GM10248 (cell line): ENCODE results near the gene BCORL1.

ENCODE experiments used
- CTCF ChIA-PET: fragments of 300-600 bp; sonication (Branson Sonifier 250); formaldehyde crosslinking; extraction: SDS; loops from one replicate; lab custom pipeline; 2021; ENCODE audit warnings: antibody characterized with exemption; lab: Yijun Ruan, JAX
- POLR2A ChIA-PET: fragments of 350-650 bp; sonication (Branson Sonifier 250); formaldehyde crosslinking; extraction: SDS; loops from one replicate; lab custom pipeline; 2020; ENCODE audit warnings: antibody characterized with exemption; lab: Yijun Ruan, JAX
- DNase-seq: peaks from one replicate; pipeline ENCODE4 v3.0.0; 2012; ENCODE audit errors: extremely low spot score
- CTCF ChIP-seq: IDR thresholded peaks from 2 replicates; pipeline ENCODE4 v1.5.1; 2012; ENCODE audit warnings: mild to moderate bottlenecking, low read depth; ENCODE audit errors: extremely low read depth, missing control alignments, control extremely low read depth

BCORL1 gene

GRCh38 chrX:130086447-130087206 is 104.2 kb downstream of the BCORL1 start:
- DNase-seq: peak; percentile 54
- ChIA-PET CTCF (interaction anchor here (1.0 to 2.2 kb wide), 9 partner anchors 9 to 90 kb away, joined by 3 to 9 read pairs (median 4); partner anchors contain the start of gene ELF4), POLR2A (no interaction called here)
- no peak for TF ChIP-seq CTCF

GRCh38 chrX:130090364-130090763 is 107.9 kb downstream of the BCORL1 start:
- CTCF ChIA-PET: interaction anchor here (0.6 kb wide), 1 partner anchor 30 kb away, joined by 3 read pairs; no protein-coding TSS in a partner anchor
- POLR2A ChIA-PET: no interaction called here
- no peak for TF ChIP-seq CTCF
- DNase-seq: no peak

DNA sequence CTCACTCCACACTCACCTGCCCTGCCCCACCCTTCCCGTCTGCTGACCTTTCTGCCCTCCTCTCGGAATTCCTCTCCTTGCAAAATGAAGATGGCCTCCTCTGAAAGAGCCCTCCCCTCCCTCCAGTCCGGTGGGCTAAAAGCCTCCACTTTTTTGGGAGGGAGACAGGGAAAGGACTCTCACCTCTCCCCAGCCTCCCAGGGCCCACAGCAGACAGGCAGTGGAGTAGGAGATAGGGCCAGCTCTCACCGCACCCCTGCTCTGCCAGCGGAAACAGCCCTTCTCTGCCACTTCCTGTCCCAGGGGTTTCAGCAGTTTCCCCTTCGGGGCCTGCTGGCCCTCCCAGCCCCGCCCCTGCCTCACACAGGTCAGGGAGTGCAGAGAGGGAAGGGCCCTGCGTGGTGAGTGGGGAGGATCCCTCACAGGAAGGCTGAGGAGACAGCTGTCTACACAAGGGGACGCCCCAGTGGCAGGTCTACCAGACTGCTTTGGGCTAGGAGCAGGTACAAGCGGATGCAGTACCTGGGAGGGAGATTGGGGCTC is 109.6 kb downstream of the BCORL1 start:
- peak; percentile 88 for DNase-seq
- ChIA-PET CTCF (interaction anchor here (1.0 to 1.6 kb wide), 2 partner anchors 13 to 27 kb away, joined by 3 to 5 read pairs; no protein-coding TSS in a partner anchor), POLR2A (interaction anchor here (0.7 kb wide), 1 partner anchor 27 kb away, joined by 5 read pairs; no protein-coding TSS in a partner anchor)
- peak; percentile 23 for TF ChIP-seq CTCF

- TF ChIP-seq CTCF: no peak
- DNase-seq: no peak
- ChIA-PET CTCF (interaction anchor here (1.6 kb wide), 1 partner anchor 14 kb away, joined by 5 read pairs; no protein-coding TSS in a partner anchor), POLR2A (no interaction called here)
Observed at GRCh38 chrX:130093271-130093670, 110.8 kb downstream of the BCORL1 start.

- POLR2A ChIA-PET: no interaction called here
- CTCF ChIA-PET: interaction anchor here (1.0 to 1.4 kb wide), 4 partner anchors 10 to 25 kb away, joined by 3 to 4 read pairs (median 4); no protein-coding TSS in a partner anchor
- no peak for TF ChIP-seq CTCF
Observed at GRCh38 chrX:130094696-130095095, 112.3 kb downstream of the BCORL1 start.

GRCh38 chrX:130095249-130096030 is 113.0 kb downstream of the BCORL1 start:
- ChIA-PET POLR2A (no interaction called here), CTCF (interaction anchor here (0.9 to 1.4 kb wide), 5 partner anchors 8 to 15 kb away, joined by 3 to 4 read pairs (median 4); no protein-coding TSS in a partner anchor)
- no peak for DNase-seq
- no peak for TF ChIP-seq CTCF

More at GRCh38 chrX:130094696-130095095, 112.3 kb downstream of the BCORL1 start:
- no peak for DNase-seq
